Sigmoid colon (tissue), 7 donors: ENCODE results near the gene TGM6. TPM values are rescaled to one million over a fixed set of nuclear protein-coding genes. Genes with fewer than 3 reads are reported as not detected.

Experiments used
- DNase-seq: peaks from one replicate; pipeline ENCODE4 v3.0.0-alpha.2; 2019
- H3K27ac ChIP-seq, 4 donors: fragments of 200-600 bp; sonication (generic); one replicate each; pipeline ENCODE4 v1.5.1; 2016 to 2019; ENCODE audit warnings: mild to moderate bottlenecking in 1 of 4
- H3K27me3 ChIP-seq, 3 donors: fragments of 200-600 bp; sonication (generic); one replicate each; pipeline ENCODE4 v1.5.1; 2019; ENCODE audit warnings: mild to moderate bottlenecking in 1 of 3
- H3K36me3 ChIP-seq, 4 donors: fragments of 200-600 bp; sonication (generic); one replicate each; pipeline ENCODE4 v1.5.1; 2016 to 2019
- H3K4me1 ChIP-seq, 4 donors: fragments of 200-600 bp; sonication (generic); one replicate each; pipeline ENCODE4 v1.5.1; 2017 to 2019
- H3K4me3 ChIP-seq, 4 donors: fragments of 200-600 bp; sonication (generic); one replicate each; pipeline ENCODE4 v1.5.1; 2017 to 2019; ENCODE audit warnings: mild to moderate bottlenecking in 2 of 4, moderate library complexity in 1 of 4
- H3K9me3 ChIP-seq, 4 donors: fragments of 200-600 bp in 3 of 4; sonication (generic) in 3 of 4; one replicate each; pipeline versions ENCODE4 v1.5.1 to v1.6.1; 2013 to 2019
- EP300 ChIP-seq, 4 donors: sonication (generic); formaldehyde crosslinking; IDR thresholded peaks; one replicate each; pipeline ENCODE4 v1.6.1; 2017; ENCODE audit warnings: antibody characterized with exemption in 4 of 4
- POLR2A ChIP-seq, 2 donors: fragments of 450-650 bp; IDR thresholded peaks; one replicate each; pipeline ENCODE4 v1.6.1; 2016; ENCODE audit warnings: antibody characterized with exemption in 2 of 2, mild to moderate bottlenecking in 2 of 2, moderate library complexity in 2 of 2
- POLR2AphosphoS5 ChIP-seq, 4 donors: sonication (generic); formaldehyde crosslinking; IDR thresholded peaks; one replicate each; pipeline ENCODE4 v1.6.1; 2017; ENCODE audit warnings: antibody characterized with exemption in 4 of 4
- WGBS, 2 donors: extraction: QIAGEN DNeasy Blood & Tissue Kit; methylation state at CpG; one replicate each; pipeline ENCODE4 v1.1.7; 2013; 5-methylcytosine and 5-hydroxymethylcytosine counted together
- intact Hi-C: fragments of 100-400 bp; cut with DNase I; formaldehyde crosslinking; loops from one replicate; pipeline ENCODE4 v1.15.1; 2023
- polyA plus RNA-seq, 3 donors: library from polyadenylated mRNA; stranded (reverse); fragments of 200-250 nt; gene quantifications; one replicate each; pipeline ENCODE4 v1.2.3, GENCODE V29; 2013
- total RNA-seq, 4 donors: library from RNA; depleted of rRNA; stranded (reverse); fragments of >200 nt; gene quantifications; one replicate each; pipeline ENCODE4 v1.1.0, GENCODE V29; 2016
- TF ChIP-seq, protein P1 (sequence below), 4 experiments: fragments of 450-650 bp in 3 of 4; fragments of 200-600 bp in 1 of 4; IDR thresholded peaks; one replicate each; pipeline ENCODE4 v1.5.1; 2016 to 2019; ENCODE audit warnings: antibody characterized with exemption in 4 of 4, mild to moderate bottlenecking in 3 of 4, moderate library complexity in 2 of 4
- donor health status: healthy with polysubstance abuse.
- donor health status: Bipolar disorder and iron deficiency.
- donor health status: healthy.

The TGM6 gene
- total and polyA plus RNA-seq, 7 donors: not detected

DNA sequence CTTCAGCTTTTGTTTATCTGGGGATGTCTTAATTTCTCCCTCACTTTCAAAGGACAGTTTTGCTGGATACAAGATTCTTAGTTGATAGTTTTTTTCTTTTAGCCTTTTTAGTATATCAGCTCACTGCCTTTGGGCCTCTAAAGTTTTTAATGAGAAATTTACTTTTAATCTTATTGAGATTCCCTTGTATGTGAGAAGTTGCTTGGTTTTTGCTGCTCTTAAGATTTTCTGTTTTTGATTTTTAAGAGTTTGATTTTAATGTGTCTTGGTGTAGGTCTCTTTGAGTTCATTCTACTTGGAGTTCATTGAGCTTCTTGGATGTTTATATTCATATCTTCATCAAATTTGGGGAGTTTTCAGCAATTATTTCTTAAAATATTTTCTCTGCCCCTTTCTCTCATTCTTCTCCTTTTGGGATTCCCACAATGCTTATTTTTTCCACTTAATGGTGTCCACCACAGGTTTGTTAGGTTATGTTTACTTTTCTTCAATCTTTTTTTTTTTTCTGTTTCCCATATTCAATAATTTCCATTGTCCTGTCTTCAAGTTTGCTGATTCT is 19.6 kb upstream of the TGM6 start:
- Histone ChIP-seq H3K36me3 (no peaks in the 10 kb centered on the region), H3K27me3 (no peaks in the 10 kb centered on the region), H3K4me3 (no peak overlapping the region), H3K9me3 (peaks cover 0 to 6% (median 3%) of the 10 kb centered on the region in 4 donors), H3K4me1 (no peaks in the 10 kb centered on the region), H3K27ac (no peak overlapping the region)
- DNase-seq: no peak
- TF ChIP-seq EP300 (IDR thresholded peaks at IDR 0.05) (no peak), POLR2A (IDR thresholded peaks at IDR 0.05) (no peak), POLR2AphosphoS5 (IDR thresholded peaks at IDR 0.05) (no peak)
- TF ChIP-seq, protein P1, sequence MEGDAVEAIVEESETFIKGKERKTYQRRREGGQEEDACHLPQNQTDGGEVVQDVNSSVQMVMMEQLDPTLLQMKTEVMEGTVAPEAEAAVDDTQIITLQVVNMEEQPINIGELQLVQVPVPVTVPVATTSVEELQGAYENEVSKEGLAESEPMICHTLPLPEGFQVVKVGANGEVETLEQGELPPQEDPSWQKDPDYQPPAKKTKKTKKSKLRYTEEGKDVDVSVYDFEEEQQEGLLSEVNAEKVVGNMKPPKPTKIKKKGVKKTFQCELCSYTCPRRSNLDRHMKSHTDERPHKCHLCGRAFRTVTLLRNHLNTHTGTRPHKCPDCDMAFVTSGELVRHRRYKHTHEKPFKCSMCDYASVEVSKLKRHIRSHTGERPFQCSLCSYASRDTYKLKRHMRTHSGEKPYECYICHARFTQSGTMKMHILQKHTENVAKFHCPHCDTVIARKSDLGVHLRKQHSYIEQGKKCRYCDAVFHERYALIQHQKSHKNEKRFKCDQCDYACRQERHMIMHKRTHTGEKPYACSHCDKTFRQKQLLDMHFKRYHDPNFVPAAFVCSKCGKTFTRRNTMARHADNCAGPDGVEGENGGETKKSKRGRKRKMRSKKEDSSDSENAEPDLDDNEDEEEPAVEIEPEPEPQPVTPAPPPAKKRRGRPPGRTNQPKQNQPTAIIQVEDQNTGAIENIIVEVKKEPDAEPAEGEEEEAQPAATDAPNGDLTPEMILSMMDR (IDR thresholded peaks at IDR 0.05): no peak
- intact Hi-C loops: no loop called here

DNA sequence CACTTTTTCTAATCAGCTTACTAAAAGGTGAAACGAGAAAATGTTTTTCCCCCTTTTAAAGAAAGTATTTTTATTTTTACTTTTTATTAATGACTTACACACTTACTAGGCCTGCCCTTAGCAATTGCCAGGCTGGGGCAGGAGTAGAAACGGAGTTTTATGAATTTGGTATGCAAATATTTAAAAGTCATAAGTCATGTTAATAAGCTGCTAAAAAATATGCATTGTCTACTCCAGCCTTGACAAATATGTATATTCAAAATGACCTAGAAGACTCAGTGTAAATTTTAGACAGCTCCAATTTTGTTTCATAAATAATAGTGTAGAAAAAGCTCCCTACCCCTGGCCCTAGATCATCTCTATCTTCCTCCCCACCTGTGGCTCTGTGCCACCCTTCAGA is 17.5 kb upstream of the TGM6 start:
- no peak for DNase-seq
- Histone ChIP-seq H3K27me3 (no peaks in the 10 kb centered on the region), H3K4me1 (no peaks in the 10 kb centered on the region), H3K36me3 (no peaks in the 10 kb centered on the region), H3K27ac (no peak overlapping the region), H3K9me3 (peaks cover 0 to 6% (median 3%) of the 10 kb centered on the region in 4 donors), H3K4me3 (no peak overlapping the region)
- 80 to 83% methylated on average over 2 of the region's 2 CpGs for WGBS, 2 donors
- intact Hi-C loops: no loop called here
- no peak for TF ChIP-seq EP300 (IDR thresholded peaks at IDR 0.05)
- no peak for TF ChIP-seq POLR2AphosphoS5 (IDR thresholded peaks at IDR 0.05)
- TF ChIP-seq, protein P1 (IDR thresholded peaks at IDR 0.05): no peak
- TF ChIP-seq POLR2A (IDR thresholded peaks at IDR 0.05): no peak

DNA sequence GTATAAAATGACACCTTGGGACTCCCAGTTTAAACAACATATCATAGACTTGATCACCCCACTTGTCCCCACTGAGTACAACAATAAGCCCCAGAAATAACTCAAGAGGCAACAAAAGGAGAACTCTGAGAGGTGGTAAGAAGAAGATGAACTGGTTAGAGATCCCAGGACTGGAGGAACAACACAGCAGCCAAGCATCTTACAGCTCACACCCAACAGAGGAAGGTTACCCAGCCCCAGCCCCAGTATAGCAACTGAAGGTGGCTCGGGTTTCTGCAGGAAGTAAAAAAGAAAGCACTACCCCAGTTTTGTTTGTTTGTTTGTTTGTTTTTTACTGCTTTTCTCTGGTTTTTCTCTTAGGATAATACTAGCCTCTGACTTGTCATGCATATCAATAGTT is 17.1 kb upstream of the TGM6 start:
- 30 to 67% methylated on average over 1 of the region's 1 CpG for WGBS, 2 donors
- Histone ChIP-seq H3K4me1 (no peaks in the 10 kb centered on the region), H3K27ac (no peak overlapping the region), H3K4me3 (no peak overlapping the region), H3K9me3 (peaks cover 0 to 6% (median 3%) of the 10 kb centered on the region in 4 donors), H3K36me3 (no peaks in the 10 kb centered on the region), H3K27me3 (no peaks in the 10 kb centered on the region)
- TF ChIP-seq, protein P1 (IDR thresholded peaks at IDR 0.05): no peak
- no peak for TF ChIP-seq EP300 (IDR thresholded peaks at IDR 0.05)
- TF ChIP-seq POLR2A (IDR thresholded peaks at IDR 0.05): no peak
- TF ChIP-seq POLR2AphosphoS5 (IDR thresholded peaks at IDR 0.05): no peak
- no peak for DNase-seq
- intact Hi-C loops: no loop called here

DNA sequence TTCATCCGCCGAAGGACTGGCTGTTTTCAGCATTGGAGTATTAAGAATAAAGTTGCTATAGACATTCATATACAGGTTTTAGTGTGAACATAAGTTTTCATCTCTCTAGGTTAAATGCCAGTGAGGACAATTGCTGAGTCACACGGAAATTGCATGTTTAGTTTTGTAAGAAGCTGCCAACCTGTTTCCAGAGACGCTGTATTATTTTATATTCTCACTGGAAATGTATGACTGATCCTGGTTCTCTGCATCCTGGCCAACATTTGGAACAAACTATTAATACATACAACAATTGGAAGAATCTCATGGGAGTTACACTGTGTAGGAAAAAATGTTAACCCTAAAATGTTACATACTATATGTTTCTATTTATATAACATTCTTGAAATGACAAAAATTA is 16.7 kb upstream of the TGM6 start:
- 73 to 79% methylated on average over 4 of the region's 4 CpGs for WGBS, 2 donors
- TF ChIP-seq POLR2AphosphoS5 (IDR thresholded peaks at IDR 0.05) (no peak), EP300 (IDR thresholded peaks at IDR 0.05) (no peak), POLR2A (IDR thresholded peaks at IDR 0.05) (no peak)
- TF ChIP-seq, protein P1 (IDR thresholded peaks at IDR 0.05): no peak
- Histone ChIP-seq H3K9me3 (peaks cover 0 to 6% (median 3%) of the 10 kb centered on the region in 4 donors), H3K27ac (no peak overlapping the region), H3K4me1 (no peaks in the 10 kb centered on the region), H3K4me3 (no peak overlapping the region), H3K27me3 (no peaks in the 10 kb centered on the region), H3K36me3 (no peaks in the 10 kb centered on the region)
- DNase-seq: no peak
- intact Hi-C loops: no loop called here

DNA sequence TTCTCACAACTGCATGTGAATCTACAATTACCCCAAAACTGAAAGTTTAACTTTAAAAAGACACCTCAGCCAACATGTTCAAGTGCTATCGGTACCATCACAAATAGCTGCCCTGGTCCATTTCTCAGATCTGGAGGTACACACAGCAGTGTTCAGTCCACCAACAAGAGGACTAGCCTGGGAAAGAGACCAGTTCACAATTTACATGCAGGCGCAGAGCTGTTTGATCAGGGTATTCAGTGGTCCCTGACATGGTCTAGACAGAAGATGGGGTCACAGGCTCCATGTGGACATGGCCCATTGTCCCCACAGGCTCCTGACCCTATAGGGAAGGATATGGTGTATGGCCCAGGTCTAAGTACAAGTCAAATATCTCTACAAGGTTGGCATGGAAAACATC is 15.6 kb upstream of the TGM6 start:
- Histone ChIP-seq H3K4me1 (no peaks in the 10 kb centered on the region), H3K9me3 (peaks cover 0 to 6% (median 3%) of the 10 kb centered on the region in 4 donors), H3K4me3 (no peak overlapping the region), H3K27me3 (no peaks in the 10 kb centered on the region), H3K27ac (no peak overlapping the region), H3K36me3 (no peaks in the 10 kb centered on the region)
- no peak for DNase-seq
- intact Hi-C loops: no loop called here
- TF ChIP-seq EP300 (IDR thresholded peaks at IDR 0.05): no peak
- TF ChIP-seq POLR2A (IDR thresholded peaks at IDR 0.05): no peak
- no peak for TF ChIP-seq POLR2AphosphoS5 (IDR thresholded peaks at IDR 0.05)
- TF ChIP-seq, protein P1 (IDR thresholded peaks at IDR 0.05): no peak
- 94 to 97% methylated on average over 2 of the region's 2 CpGs for whole genome bisulfite sequencing, 2 donors
